OCI-LY3 (cell line): Measurements from ENCODE around the gene RBMS3.

ENCODE experiments used
- H2AFZ ChIP-seq: fragments of 200-600, 300-600 bp; shearing (Covaris generic); 2 replicates; pipeline ENCODE4 v1.6.0; 2014; ENCODE audit warnings: antibody characterized with exemption, low read depth, low read length
- H3K27ac ChIP-seq: fragments of 200-600, 300-600 bp; sonication (generic); 2 replicates; pipeline ENCODE4 v1.5.1; 2014; ENCODE audit warnings: mild to moderate bottlenecking, low read length, moderate library complexity, mixed read lengths
- H3K27me3 ChIP-seq: fragments of 200-600, 300-600 bp; sonication (generic); 2 replicates; pipeline ENCODE4 v1.6.1; 2014; ENCODE audit warnings: low read depth, low read length, mixed read lengths
- H3K36me3 ChIP-seq: fragments of 200-600, 300-600 bp; sonication (generic); replicated peaks from 2 replicates; pipeline ENCODE3; 2014; ENCODE audit warnings: low read depth, low read length, mixed read lengths
- H3K4me1 ChIP-seq: fragments of 300-600, 200-600 bp; sonication (generic); 2 replicates; pipeline ENCODE4 v1.6.1; 2014; ENCODE audit warnings: low read length, mixed read lengths
- H3K4me2 ChIP-seq: fragments of 200-600, 300-600 bp; sonication (generic); 2 replicates; pipeline ENCODE4 v1.6.1; 2014; ENCODE audit warnings: low read length, mixed read lengths
- H3K4me3 ChIP-seq: fragments of 300-600, 200-600 bp; sonication (generic); 2 replicates; pipeline ENCODE4 v1.5.1; 2014; ENCODE audit warnings: antibody characterized with exemption, mild to moderate bottlenecking, low read length, moderate library complexity
- H3K79me2 ChIP-seq: fragments of 300-600, 200-600 bp; shearing (Covaris generic); 2 replicates; pipeline ENCODE4 v1.6.1; 2014; ENCODE audit warnings: mild to moderate bottlenecking, low read length, mixed read lengths
- H3K9ac ChIP-seq: fragments of 300-600, 200-600 bp; shearing (Covaris generic); 2 replicates; pipeline ENCODE4 v1.6.0; 2014; ENCODE audit warnings: mild to moderate bottlenecking, low read length, moderate library complexity
- H3K9me3 ChIP-seq: fragments of 200-600, 300-600 bp; shearing (Covaris generic); 2 replicates; pipeline ENCODE4 v1.6.1; 2014; ENCODE audit warnings: low read length, mixed read lengths; ENCODE audit not compliant: insufficient read depth
- H4K20me1 ChIP-seq: fragments of 200-600, 300-600 bp; sonication (generic); 2 replicates; pipeline ENCODE4 v1.6.1; 2016; ENCODE audit warnings: low read length, mixed read lengths; ENCODE audit not compliant: insufficient read depth
- EZH2phosphoT487 ChIP-seq: fragments of 200-600 bp; shearing (Covaris generic); IDR thresholded peaks from 2 replicates; pipeline ENCODE4 v1.6.1; 2018; ENCODE audit warnings: antibody characterized with exemption, mixed run types, low read depth
- TF ChIP-seq, protein P1 (sequence below): fragments of 200-600, 300-600 bp; sonication (generic); IDR thresholded peaks from 2 replicates; pipeline ENCODE4 v1.5.1; 2014; ENCODE audit warnings: antibody characterized with exemption, low read length, low read depth

Gene RBMS3

GRCh38 chr3:29240887-29241286 lies 40.0 kb upstream of the RBMS3 start:
- H4K20me1 ChIP-seq = no peaks in the 10 kb centered on the region
- no peak overlapping the region for H3K4me2 ChIP-seq
- H3K9ac ChIP-seq = no peak overlapping the region
- H3K4me3 ChIP-seq = no peak overlapping the region
- no peaks in the 10 kb centered on the region for H3K9me3 ChIP-seq
- no peak overlapping the region for H2AFZ ChIP-seq
- no peak overlapping the region for H3K27ac ChIP-seq
- H3K36me3 ChIP-seq = no peaks in the 10 kb centered on the region
- H3K27me3 ChIP-seq = no peaks in the 10 kb centered on the region
- H3K79me2 ChIP-seq = no peaks in the 10 kb centered on the region
- TF ChIP-seq, protein P1, sequence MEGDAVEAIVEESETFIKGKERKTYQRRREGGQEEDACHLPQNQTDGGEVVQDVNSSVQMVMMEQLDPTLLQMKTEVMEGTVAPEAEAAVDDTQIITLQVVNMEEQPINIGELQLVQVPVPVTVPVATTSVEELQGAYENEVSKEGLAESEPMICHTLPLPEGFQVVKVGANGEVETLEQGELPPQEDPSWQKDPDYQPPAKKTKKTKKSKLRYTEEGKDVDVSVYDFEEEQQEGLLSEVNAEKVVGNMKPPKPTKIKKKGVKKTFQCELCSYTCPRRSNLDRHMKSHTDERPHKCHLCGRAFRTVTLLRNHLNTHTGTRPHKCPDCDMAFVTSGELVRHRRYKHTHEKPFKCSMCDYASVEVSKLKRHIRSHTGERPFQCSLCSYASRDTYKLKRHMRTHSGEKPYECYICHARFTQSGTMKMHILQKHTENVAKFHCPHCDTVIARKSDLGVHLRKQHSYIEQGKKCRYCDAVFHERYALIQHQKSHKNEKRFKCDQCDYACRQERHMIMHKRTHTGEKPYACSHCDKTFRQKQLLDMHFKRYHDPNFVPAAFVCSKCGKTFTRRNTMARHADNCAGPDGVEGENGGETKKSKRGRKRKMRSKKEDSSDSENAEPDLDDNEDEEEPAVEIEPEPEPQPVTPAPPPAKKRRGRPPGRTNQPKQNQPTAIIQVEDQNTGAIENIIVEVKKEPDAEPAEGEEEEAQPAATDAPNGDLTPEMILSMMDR = no peak
- no peak for TF ChIP-seq EZH2phosphoT487
- H3K4me1 ChIP-seq = no peaks in the 10 kb centered on the region

DNA sequence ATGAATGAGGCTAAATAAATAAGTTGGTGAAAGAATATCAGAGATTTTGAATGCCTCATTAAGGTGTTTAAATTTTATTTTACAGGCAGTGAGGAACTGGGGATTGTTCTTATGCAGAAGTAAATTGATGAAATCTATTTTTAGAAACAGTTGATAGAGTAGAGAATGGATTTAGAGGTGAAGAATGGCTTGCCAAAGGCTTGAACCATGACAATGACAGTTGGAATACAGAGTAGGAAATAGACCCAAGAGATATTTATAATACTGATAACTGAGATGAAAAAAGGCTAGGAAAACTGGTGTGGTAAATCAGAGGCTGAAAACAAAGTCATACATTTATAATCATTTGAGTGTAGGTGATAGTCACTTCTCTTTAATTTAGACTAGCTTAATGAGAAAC lies 39.0 kb upstream of the RBMS3 start:
- Histone ChIP-seq H3K4me1 (no peaks in the 10 kb centered on the region), H3K27ac (no peak overlapping the region), H4K20me1 (no peaks in the 10 kb centered on the region), H3K9me3 (no peaks in the 10 kb centered on the region), H3K4me3 (no peak overlapping the region), H3K4me2 (no peak overlapping the region), H2AFZ (no peak overlapping the region), H3K79me2 (no peaks in the 10 kb centered on the region), H3K27me3 (no peaks in the 10 kb centered on the region), H3K9ac (no peak overlapping the region), H3K36me3 (no peaks in the 10 kb centered on the region)
- TF ChIP-seq, protein P1 = no peak
- TF ChIP-seq EZH2phosphoT487 = no peak

GRCh38 chr3:29242296-29242695 lies 38.6 kb upstream of the RBMS3 start:
- Histone ChIP-seq H3K4me3 (no peak overlapping the region), H3K4me1 (no peaks in the 10 kb centered on the region), H3K4me2 (no peak overlapping the region), H3K36me3 (no peaks in the 10 kb centered on the region), H3K27me3 (no peaks in the 10 kb centered on the region), H3K79me2 (no peaks in the 10 kb centered on the region), H3K9me3 (no peaks in the 10 kb centered on the region), H3K9ac (no peak overlapping the region), H4K20me1 (no peaks in the 10 kb centered on the region), H2AFZ (no peak overlapping the region), H3K27ac (no peak overlapping the region)
- TF ChIP-seq EZH2phosphoT487 = no peak
- TF ChIP-seq, protein P1 = no peak

GRCh38 chr3:29245441-29245840 lies 35.4 kb upstream of the RBMS3 start:
- H2AFZ ChIP-seq = no peak overlapping the region
- H3K36me3 ChIP-seq = no peaks in the 10 kb centered on the region
- no peaks in the 10 kb centered on the region for H3K4me1 ChIP-seq
- no peaks in the 10 kb centered on the region for H4K20me1 ChIP-seq
- no peaks in the 10 kb centered on the region for H3K79me2 ChIP-seq
- H3K9me3 ChIP-seq = no peaks in the 10 kb centered on the region
- no peak overlapping the region for H3K27ac ChIP-seq
- no peak for TF ChIP-seq EZH2phosphoT487
- TF ChIP-seq, protein P1 = no peak
- H3K9ac ChIP-seq = no peak overlapping the region
- H3K4me2 ChIP-seq = no peak overlapping the region
- no peaks in the 10 kb centered on the region for H3K27me3 ChIP-seq
- H3K4me3 ChIP-seq = no peak overlapping the region
